ENCODE results near the gene C11orf24.

C11orf24 gene

DNA sequence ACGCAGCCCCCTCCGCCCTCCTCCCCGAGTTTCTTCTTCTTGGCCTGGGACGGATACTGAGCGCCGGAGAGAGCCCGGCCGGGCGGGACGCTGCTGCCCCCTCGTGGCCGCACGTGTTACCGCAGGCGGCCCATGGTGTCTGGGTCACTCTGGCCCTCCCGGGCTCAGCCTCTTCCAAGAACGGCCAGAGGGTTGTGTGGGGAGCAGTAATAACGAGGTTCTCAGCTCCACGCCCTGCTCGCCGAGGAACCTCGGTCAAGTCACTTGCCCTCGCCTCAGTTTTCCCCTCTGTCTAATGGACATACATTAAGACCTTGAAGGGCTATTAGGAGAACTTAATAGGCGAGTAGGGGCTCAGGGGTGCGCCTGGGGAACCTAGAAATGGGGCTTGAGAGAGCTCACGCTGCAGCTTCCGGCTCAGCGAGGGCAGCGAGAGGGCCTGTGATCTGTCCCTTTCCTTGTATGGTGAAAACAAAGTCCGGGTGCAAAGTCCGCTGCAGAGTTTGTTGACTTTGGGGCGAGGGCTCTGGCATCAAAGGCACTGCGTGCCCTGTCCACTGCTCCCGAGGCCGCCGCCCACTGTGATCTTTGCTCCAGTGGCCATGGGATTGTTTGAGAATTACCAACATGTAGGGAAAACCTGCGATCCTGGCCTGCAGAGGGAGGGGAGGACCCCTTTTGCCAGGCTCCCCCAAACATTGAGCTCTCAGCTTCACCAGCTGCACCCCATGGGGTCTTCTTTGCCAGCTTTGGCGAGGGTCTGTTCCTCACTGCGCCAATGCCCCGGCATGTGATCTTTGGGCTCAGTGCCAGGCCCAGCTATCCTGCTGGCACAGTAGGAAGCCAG lies 26.3 kb upstream of the C11orf24 start:
- no peak overlapping the region for H3K9ac ChIP-seq (ENCODE audit: low read depth, low read length, poor library complexity, severe bottlenecking)
- H3F3A ChIP-seq (ENCODE audit: low read depth), result no peaks in the 10 kb centered on the region
- no peaks in the 10 kb centered on the region for H3K79me2 ChIP-seq (ENCODE audit: insufficient read depth, low read length)
- no peaks in the 10 kb centered on the region for H3K9me2 ChIP-seq (replicated peaks; ENCODE audit: low read depth, low read length)
- H3K36me3 ChIP-seq (ENCODE audit: insufficient read depth, low read length), result no peaks in the 10 kb centered on the region
- no peak for TF ChIP-seq EZH2phosphoT487 (IDR thresholded peaks at IDR 0.05; ENCODE audit: borderline replicate concordance)
- TF ChIP-seq, protein P1, sequence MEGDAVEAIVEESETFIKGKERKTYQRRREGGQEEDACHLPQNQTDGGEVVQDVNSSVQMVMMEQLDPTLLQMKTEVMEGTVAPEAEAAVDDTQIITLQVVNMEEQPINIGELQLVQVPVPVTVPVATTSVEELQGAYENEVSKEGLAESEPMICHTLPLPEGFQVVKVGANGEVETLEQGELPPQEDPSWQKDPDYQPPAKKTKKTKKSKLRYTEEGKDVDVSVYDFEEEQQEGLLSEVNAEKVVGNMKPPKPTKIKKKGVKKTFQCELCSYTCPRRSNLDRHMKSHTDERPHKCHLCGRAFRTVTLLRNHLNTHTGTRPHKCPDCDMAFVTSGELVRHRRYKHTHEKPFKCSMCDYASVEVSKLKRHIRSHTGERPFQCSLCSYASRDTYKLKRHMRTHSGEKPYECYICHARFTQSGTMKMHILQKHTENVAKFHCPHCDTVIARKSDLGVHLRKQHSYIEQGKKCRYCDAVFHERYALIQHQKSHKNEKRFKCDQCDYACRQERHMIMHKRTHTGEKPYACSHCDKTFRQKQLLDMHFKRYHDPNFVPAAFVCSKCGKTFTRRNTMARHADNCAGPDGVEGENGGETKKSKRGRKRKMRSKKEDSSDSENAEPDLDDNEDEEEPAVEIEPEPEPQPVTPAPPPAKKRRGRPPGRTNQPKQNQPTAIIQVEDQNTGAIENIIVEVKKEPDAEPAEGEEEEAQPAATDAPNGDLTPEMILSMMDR (conservative IDR thresholded peaks at IDR 0.05; ENCODE audit: low read length), result peak; percentile 94
- no peaks in the 10 kb centered on the region for H4K20me1 ChIP-seq (ENCODE audit: insufficient read depth, low read length, poor library complexity, severe bottlenecking)
- no peaks in the 10 kb centered on the region for H3K4me1 ChIP-seq (ENCODE audit: insufficient read depth, low read length, poor library complexity, severe bottlenecking)
- H3K4me3 ChIP-seq (ENCODE audit: low read length, poor library complexity, severe bottlenecking), result no peak overlapping the region
- H2AFZ ChIP-seq (ENCODE audit: low read length), result 0 out of 2 replicates have a peak overlapping the region, but pooled peaks have one; percentile 52
- H3K9me3 ChIP-seq (ENCODE audit: insufficient read depth, low read depth, low read length), result no peaks in the 10 kb centered on the region
- H3K4me2 ChIP-seq (ENCODE audit: low read depth, low read length, poor library complexity, severe bottlenecking), result peak overlapping the region; percentile 14
- no peaks in the 10 kb centered on the region for H3K27me3 ChIP-seq (ENCODE audit: insufficient read depth, low read length, poor library complexity, severe bottlenecking)

DNA sequence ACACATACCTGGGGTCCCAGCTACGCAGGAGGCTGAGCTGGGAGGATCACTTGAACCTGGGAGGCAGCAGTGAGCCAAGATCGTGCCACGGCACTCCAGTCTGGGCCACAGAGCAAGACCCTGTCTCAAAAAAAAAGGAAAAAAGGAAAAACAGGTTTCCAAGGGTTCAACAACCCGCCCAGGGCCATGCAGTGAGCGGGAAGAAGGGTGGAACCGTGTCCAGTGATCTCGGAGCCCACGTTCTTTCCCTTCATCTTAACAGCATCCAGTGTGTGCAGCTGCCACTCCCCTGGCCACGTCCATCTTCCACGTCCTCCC lies 25.7 kb upstream of the C11orf24 start:
- Histone ChIP-seq H3F3A (ENCODE audit: low read depth) (no peaks in the 10 kb centered on the region), H2AFZ (ENCODE audit: low read length) (no peak overlapping the region), H3K4me3 (ENCODE audit: low read length, poor library complexity, severe bottlenecking) (no peak overlapping the region), H3K79me2 (ENCODE audit: insufficient read depth, low read length) (no peaks in the 10 kb centered on the region), H3K36me3 (ENCODE audit: insufficient read depth, low read length) (no peaks in the 10 kb centered on the region), H3K9ac (ENCODE audit: low read depth, low read length, poor library complexity, severe bottlenecking) (no peak overlapping the region), H3K4me2 (ENCODE audit: low read depth, low read length, poor library complexity, severe bottlenecking) (peak overlapping the region; percentile 14), H3K4me1 (ENCODE audit: insufficient read depth, low read length, poor library complexity, severe bottlenecking) (no peaks in the 10 kb centered on the region), H4K20me1 (ENCODE audit: insufficient read depth, low read length, poor library complexity, severe bottlenecking) (no peaks in the 10 kb centered on the region), H3K27me3 (ENCODE audit: insufficient read depth, low read length, poor library complexity, severe bottlenecking) (no peaks in the 10 kb centered on the region), H3K9me3 (ENCODE audit: insufficient read depth, low read depth, low read length) (no peaks in the 10 kb centered on the region), H3K9me2 (replicated peaks; ENCODE audit: low read depth, low read length) (no peaks in the 10 kb centered on the region)
- TF ChIP-seq EZH2phosphoT487 (IDR thresholded peaks at IDR 0.05; ENCODE audit: borderline replicate concordance), result no peak
- TF ChIP-seq, protein P1 (conservative IDR thresholded peaks at IDR 0.05; ENCODE audit: low read length), result no peak

DNA sequence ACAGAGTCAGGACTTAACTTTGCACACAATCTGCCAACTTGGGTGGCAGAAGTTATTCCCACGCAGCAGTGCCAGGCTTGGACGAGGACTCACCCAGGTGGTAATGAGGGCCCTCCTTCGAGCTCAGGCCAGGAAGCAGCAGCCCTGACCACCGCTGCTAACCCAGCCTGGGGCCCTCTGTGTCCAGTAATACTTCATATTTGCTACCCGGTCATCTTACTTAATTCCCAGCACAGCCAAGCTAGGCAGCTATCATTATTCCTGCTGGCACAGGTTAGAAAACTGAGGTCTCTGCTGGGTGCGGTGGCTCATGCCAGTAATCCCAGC lies 25.2 kb upstream of the C11orf24 start:
- Histone ChIP-seq H3K27me3 (ENCODE audit: insufficient read depth, low read length, poor library complexity, severe bottlenecking) (no peaks in the 10 kb centered on the region), H3K4me1 (ENCODE audit: insufficient read depth, low read length, poor library complexity, severe bottlenecking) (no peaks in the 10 kb centered on the region), H3K9ac (ENCODE audit: low read depth, low read length, poor library complexity, severe bottlenecking) (no peak overlapping the region), H3K4me3 (ENCODE audit: low read length, poor library complexity, severe bottlenecking) (no peak overlapping the region), H2AFZ (ENCODE audit: low read length) (no peak overlapping the region), H3K36me3 (ENCODE audit: insufficient read depth, low read length) (no peaks in the 10 kb centered on the region), H3F3A (ENCODE audit: low read depth) (no peaks in the 10 kb centered on the region), H3K4me2 (ENCODE audit: low read depth, low read length, poor library complexity, severe bottlenecking) (no peak overlapping the region), H3K9me3 (ENCODE audit: insufficient read depth, low read depth, low read length) (no peaks in the 10 kb centered on the region), H4K20me1 (ENCODE audit: insufficient read depth, low read length, poor library complexity, severe bottlenecking) (no peaks in the 10 kb centered on the region), H3K79me2 (ENCODE audit: insufficient read depth, low read length) (no peaks in the 10 kb centered on the region), H3K9me2 (replicated peaks; ENCODE audit: low read depth, low read length) (no peaks in the 10 kb centered on the region)
- TF ChIP-seq EZH2phosphoT487 (IDR thresholded peaks at IDR 0.05; ENCODE audit: borderline replicate concordance), result no peak
- TF ChIP-seq, protein P1 (conservative IDR thresholded peaks at IDR 0.05; ENCODE audit: low read length), result no peak

Measured in Loucy (cell line).